Uterus (tissue), 4 donors: ENCODE data around the gene IPO4. TPM values are rescaled to one million over a fixed set of nuclear protein-coding genes. Genes with fewer than 3 reads are reported as not detected.

Experiments
- DNase-seq, 2 donors: peaks; one replicate each; pipeline ENCODE4 v3.0.0-alpha.2; 2019 to 2020
- H3K27ac ChIP-seq, 2 donors: fragments of 200-600 bp; sonication (generic); 1 replicate in 1 of 2; 2 replicates in 1 of 2; pipeline ENCODE4 v1.5.1; 2016 to 2018
- H3K27me3 ChIP-seq, 2 donors: fragments of 200-600 bp; sonication (generic); one replicate each; pipeline ENCODE4 v1.5.1; 2018 to 2019; ENCODE audit warnings: control low read depth in 1 of 2
- H3K36me3 ChIP-seq, 2 donors: fragments of 200-600 bp; sonication (generic); one replicate each; pipeline ENCODE4 v1.5.1; 2019; ENCODE audit warnings: control low read depth in 1 of 2
- H3K4me1 ChIP-seq, 2 donors: fragments of 200-600 bp; sonication (generic); one replicate each; pipeline ENCODE4 v1.5.1; 2018 to 2019; ENCODE audit warnings: control low read depth in 1 of 2
- H3K4me3 ChIP-seq, 2 donors: fragments of 200-600 bp; sonication (generic); 1 replicate in 1 of 2; 2 replicates in 1 of 2; pipeline ENCODE4 v1.5.1; 2018 to 2019; ENCODE audit warnings: mild to moderate bottlenecking in 1 of 2
- H3K9me3 ChIP-seq, 2 donors: fragments of 200-600 bp; sonication (generic); one replicate each; pipeline ENCODE4 v1.5.1; 2019; ENCODE audit warnings: control low read depth in 1 of 2
- POLR2A ChIP-seq, 2 donors: fragments of 450-650 bp; IDR thresholded peaks; one replicate each; pipeline ENCODE4 v1.6.1; 2016; ENCODE audit warnings: antibody characterized with exemption in 2 of 2, mild to moderate bottlenecking in 1 of 2, moderate library complexity in 1 of 2
- intact Hi-C: fragments of 100-400 bp; cut with DNase I; formaldehyde crosslinking; loops from one replicate; pipeline ENCODE4 v1.15.1; 2023; ENCODE audit warnings: low total_unique reads
- total RNA-seq, 4 donors: library from RNA; depleted of rRNA in 3 of 4; stranded (reverse); fragments of >200 nt in 3 of 4; gene quantifications; one replicate each; pipeline versions ENCODE4 v1.1.0 to v1.2.4, GENCODE V29; 2014 to 2023
- TF ChIP-seq, protein P1 (sequence below), 4 experiments: fragments of 200-600 bp in 2 of 4; fragments of 450-650 bp in 2 of 4; sonication (generic) in 2 of 4; IDR thresholded peaks; one replicate each; pipeline ENCODE4 v1.5.1; 2016 to 2019; ENCODE audit warnings: antibody characterized with exemption in 4 of 4, mild to moderate bottlenecking in 2 of 4, moderate library complexity in 1 of 4
- donor health status: DM: yes; HTN: yes; CAD: no.

IPO4 gene
- total RNA-seq, 4 donors from 2014 or later = 3.1 to 33.7 (median 29.6) TPM

DNA sequence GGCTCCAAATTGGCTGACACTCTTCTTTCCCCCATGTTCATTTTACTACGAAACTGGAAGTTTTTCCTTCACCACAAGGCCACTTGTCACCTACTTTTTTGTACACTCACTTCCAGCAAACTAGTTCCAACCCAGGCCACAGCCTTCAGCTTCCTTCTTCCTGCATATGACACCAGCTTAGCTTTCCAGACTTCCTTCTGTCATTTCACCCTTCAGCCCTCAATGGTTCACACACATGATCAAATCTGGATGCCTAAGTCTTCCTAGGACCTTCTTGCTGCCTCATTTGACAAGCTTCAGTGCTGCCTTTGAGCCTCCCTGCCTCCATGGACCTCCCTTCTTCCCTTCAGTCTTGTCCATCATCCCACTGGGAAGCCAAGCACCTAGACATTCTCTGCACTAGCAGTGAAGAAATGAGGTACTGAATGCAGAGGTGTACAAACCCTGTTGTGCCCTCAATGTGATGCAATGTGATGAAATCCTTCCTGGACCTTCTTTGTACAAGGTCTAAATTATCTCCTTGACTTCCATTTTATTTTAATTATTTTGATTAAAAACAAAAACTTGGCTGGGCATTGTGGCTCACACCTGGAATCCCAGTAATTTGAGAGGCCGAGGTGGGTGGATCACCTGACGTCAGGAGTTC, 21.0 kb downstream of the IPO4 start:
- intact Hi-C loops = no loop called here
- Histone ChIP-seq H3K4me3 (no peak overlapping the region), H3K9me3 (no peaks in the 10 kb centered on the region), H3K27ac (no peak overlapping the region), H3K27me3 (no peaks in the 10 kb centered on the region), H3K4me1 (peaks cover 0 to 7% of the 10 kb centered on the region in 2 donors), H3K36me3 (no peaks in the 10 kb centered on the region)
- DNase-seq = no peak
- TF ChIP-seq, protein P1, sequence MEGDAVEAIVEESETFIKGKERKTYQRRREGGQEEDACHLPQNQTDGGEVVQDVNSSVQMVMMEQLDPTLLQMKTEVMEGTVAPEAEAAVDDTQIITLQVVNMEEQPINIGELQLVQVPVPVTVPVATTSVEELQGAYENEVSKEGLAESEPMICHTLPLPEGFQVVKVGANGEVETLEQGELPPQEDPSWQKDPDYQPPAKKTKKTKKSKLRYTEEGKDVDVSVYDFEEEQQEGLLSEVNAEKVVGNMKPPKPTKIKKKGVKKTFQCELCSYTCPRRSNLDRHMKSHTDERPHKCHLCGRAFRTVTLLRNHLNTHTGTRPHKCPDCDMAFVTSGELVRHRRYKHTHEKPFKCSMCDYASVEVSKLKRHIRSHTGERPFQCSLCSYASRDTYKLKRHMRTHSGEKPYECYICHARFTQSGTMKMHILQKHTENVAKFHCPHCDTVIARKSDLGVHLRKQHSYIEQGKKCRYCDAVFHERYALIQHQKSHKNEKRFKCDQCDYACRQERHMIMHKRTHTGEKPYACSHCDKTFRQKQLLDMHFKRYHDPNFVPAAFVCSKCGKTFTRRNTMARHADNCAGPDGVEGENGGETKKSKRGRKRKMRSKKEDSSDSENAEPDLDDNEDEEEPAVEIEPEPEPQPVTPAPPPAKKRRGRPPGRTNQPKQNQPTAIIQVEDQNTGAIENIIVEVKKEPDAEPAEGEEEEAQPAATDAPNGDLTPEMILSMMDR (IDR thresholded peaks at IDR 0.05) = no peak
- no peak for TF ChIP-seq POLR2A (IDR thresholded peaks at IDR 0.05)

DNA sequence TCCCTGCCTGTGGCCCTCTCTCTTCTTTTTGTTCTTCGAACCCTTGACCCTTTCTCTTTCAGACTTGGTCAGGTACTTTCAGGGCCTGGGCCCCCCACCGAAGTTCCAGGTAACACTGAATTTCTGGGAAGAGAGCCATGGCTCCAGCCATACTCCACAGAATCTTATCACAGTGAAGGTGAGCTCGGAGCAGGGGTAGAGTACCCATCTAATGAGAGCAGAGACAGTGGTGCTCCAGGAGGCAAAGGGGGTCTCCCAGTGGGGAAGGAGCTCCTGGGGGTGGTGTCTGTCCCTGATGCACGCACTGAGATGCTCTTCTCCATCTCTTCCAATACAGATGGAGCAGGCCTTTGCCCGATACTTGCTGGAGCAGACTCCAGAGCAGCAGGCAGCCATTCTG, 22.8 kb downstream of the IPO4 start:
- H3K36me3 ChIP-seq = no peaks in the 10 kb centered on the region

DNA sequence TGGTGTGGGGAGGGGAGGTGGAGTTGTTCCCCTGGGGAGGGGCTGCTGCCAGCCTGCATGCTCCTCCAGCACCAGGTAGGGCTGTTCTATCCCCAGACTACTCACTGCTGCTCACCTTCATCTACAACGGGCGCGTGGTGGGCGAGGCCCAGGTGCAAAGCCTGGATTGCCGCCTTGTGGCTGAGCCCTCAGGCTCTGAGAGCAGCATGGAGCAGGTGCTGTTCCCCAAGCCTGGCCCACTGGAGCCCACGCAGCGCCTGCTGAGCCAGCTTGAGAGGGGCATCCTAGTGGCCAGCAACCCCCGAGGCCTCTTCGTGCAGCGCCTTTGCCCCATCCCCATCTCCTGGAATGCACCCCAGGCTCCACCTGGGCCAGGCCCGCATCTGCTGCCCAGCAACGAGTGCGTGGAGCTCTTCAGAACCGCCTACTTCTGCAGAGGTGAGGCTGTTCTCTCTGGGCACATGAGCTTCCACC, 24.1 kb downstream of the IPO4 start:
- Histone ChIP-seq H3K27me3 (no peaks in the 10 kb centered on the region), H3K36me3 (no peaks in the 10 kb centered on the region), H3K27ac (no peak overlapping the region), H3K9me3 (no peaks in the 10 kb centered on the region), H3K4me3 (no peak overlapping the region), H3K4me1 (peaks cover 7% of the 10 kb centered on the region in 2 donors)
- intact Hi-C loops = no loop called here
- no peak for DNase-seq
- TF ChIP-seq, protein P1 (IDR thresholded peaks at IDR 0.05) = no peak
- TF ChIP-seq POLR2A (IDR thresholded peaks at IDR 0.05) = no peak

More for the DNA sequence above, 22.8 kb downstream of the IPO4 start:
- Histone ChIP-seq H3K27me3 (no peaks in the 10 kb centered on the region), H3K27ac (no peak overlapping the region), H3K4me1 (peaks cover 7% of the 10 kb centered on the region in 2 donors), H3K4me3 (no peak overlapping the region), H3K9me3 (no peaks in the 10 kb centered on the region)
- TF ChIP-seq POLR2A (IDR thresholded peaks at IDR 0.05) = no peak
- TF ChIP-seq, protein P1 (IDR thresholded peaks at IDR 0.05) = no peak
- no peak for DNase-seq
- intact Hi-C loops = no loop called here

DNA sequence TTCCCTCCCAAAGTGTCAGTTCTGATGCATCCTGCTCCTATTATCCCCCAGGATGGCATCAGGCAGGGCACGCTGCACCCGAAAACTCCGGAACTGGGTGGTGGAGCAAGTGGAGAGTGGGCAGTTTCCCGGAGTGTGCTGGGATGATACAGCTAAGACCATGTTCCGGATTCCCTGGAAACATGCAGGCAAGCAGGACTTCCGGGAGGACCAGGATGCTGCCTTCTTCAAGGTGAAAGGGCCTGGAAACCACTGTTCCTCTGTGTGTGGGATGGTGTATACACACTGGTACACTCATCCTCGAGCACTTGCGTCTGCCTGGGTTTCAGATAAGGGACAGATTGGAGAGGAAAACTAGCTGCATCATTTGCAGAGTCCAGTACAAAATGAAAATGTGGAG, 26.5 kb downstream of the IPO4 start:
- Histone ChIP-seq H3K36me3 (no peaks in the 10 kb centered on the region), H3K4me3 (peak overlapping the region; percentile 62 to 66), H3K4me1 (peaks cover 7% of the 10 kb centered on the region in 2 donors), H3K27ac (peak overlapping the region; percentile 88 to 98), H3K9me3 (no peaks in the 10 kb centered on the region), H3K27me3 (no peaks in the 10 kb centered on the region)
- intact Hi-C loops = no loop called here
- TF ChIP-seq, protein P1 (IDR thresholded peaks at IDR 0.05) = no peak
- TF ChIP-seq POLR2A (IDR thresholded peaks at IDR 0.05) = no peak
- no peak for DNase-seq
